WTC11 (cell line): ENCODE results near the gene PLCL2.

Experiments
- CTCF ChIP-seq: fragments of 200-600 bp; IDR thresholded peaks from 2 replicates; pipeline ENCODE4 v1.8.0; 2022; ENCODE audit warnings: antibody characterized with exemption
- PRDM15 ChIP-seq: sonication (generic); formaldehyde crosslinking; IDR thresholded peaks from 2 replicates; pipeline ENCODE4 v1.8.0; 2022; ENCODE audit warnings: missing genetic modification reagents

- no peak for TF ChIP-seq CTCF
- no peak for TF ChIP-seq PRDM15 (CRISPR knock-in tag)
Observed at GRCh38 chr3:17133632-17134545, 249.1 kb downstream of the PLCL2 start.
